Uterus (tissue), 2 donors: ENCODE results near the gene WDR88.

Source experiments
- CTCF ChIP-seq, 4 experiments: fragments of 200-600 bp in 2 of 4; fragments of 450-650 bp in 2 of 4; sonication (generic) in 2 of 4; IDR thresholded peaks; one replicate each; pipeline ENCODE4 v1.5.1; 2016 to 2019; ENCODE audit warnings: antibody characterized with exemption in 4 of 4, mild to moderate bottlenecking in 2 of 4, moderate library complexity in 1 of 4
- POLR2A ChIP-seq, 2 donors: fragments of 450-650 bp; IDR thresholded peaks; one replicate each; pipeline ENCODE4 v1.6.1; 2016; ENCODE audit warnings: antibody characterized with exemption in 2 of 2, mild to moderate bottlenecking in 1 of 2, moderate library complexity in 1 of 2

DNA sequence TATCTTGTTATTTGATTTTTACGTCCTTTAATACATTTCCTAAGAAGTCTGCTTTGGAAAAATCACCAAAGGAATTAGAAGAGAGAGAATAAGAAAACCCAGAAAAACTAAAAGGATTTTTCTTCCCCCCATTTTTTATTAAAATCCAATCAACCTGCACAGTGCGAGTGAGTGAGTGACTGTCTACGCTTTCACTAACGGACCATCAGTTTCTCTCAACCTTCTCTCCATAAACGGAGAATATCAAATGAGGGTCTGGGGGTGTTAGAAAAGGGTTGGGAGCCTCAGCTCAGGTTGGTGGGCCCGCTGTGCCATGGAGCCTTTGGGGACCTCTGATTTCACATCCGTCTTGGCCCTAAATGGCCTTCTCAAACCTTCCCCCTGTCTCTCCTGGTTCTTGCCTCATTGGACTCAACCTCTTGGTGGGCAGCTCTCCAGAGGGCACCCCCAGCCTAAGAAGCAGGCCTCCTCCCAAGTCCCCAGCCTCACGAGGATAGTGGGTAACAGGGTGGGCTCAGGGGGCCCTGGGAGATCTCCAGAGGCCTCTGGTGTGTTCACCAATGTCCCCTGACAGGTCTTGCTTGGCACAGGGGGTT is 61.5 kb downstream of the WDR88 start:
- TF ChIP-seq POLR2A (IDR thresholded peaks at IDR 0.05) (no peak), CTCF (IDR thresholded peaks at IDR 0.05) (no peak)
